H1 (cell line): ENCODE measurements around the gene GDPD4. TPM values are rescaled to one million over a fixed set of nuclear protein-coding genes. Genes with fewer than 3 reads are reported as not detected.

Experiments used
- CHD7 ChIP-seq: fragments of 300-600 bp; sonication (generic); IDR thresholded peaks from 2 replicates; pipeline ENCODE4 v1.7.1; 2012; ENCODE audit warnings: low read length, moderate library complexity, mild to moderate bottlenecking, inconsistent platforms; ENCODE audit not compliant: insufficient replicate concordance
- CTBP2 ChIP-seq: IDR thresholded peaks from 2 replicates; pipeline ENCODE4 v1.7.0; 2011; ENCODE audit warnings: borderline replicate concordance, mild to moderate bottlenecking, moderate library complexity, mixed read lengths, low read length; ENCODE audit not compliant: insufficient read depth, insufficient read length
- KDM4A ChIP-seq: IDR thresholded peaks from one replicate; pipeline ENCODE4 v1.7.1; 2012; ENCODE audit warnings: low read depth, mild to moderate bottlenecking, moderate library complexity, low read length, inconsistent platforms; ENCODE audit not compliant: severe bottlenecking
- NRF1 ChIP-seq: IDR thresholded peaks from 2 replicates; pipeline ENCODE4 v1.6.1; 2011; ENCODE audit warnings: mild to moderate bottlenecking, low read depth, low read length, improper control_type of control experiment
- polyA plus RNA-seq, 7 experiments: library from polyadenylated mRNA; depleted of rRNA in 3 of 7; stranded (reverse) in 5 of 7; unstranded in 2 of 7; fragments of >200 nt in 5 of 7; fragments of 200-250 nt in 2 of 7; gene quantifications; 1 replicate in 5 of 7; 2 replicates in 1 of 7; 4 replicates in 1 of 7; pipeline versions ENCODE4 v1.2.1 to v1.2.3, GENCODE V29; 2011 to 2013; ENCODE audit warnings: missing spikeins in 2 of 7, mixed read lengths in 2 of 7
- total RNA-seq: library from RNA; stranded (reverse); fragmentation: NEBNext Ultra II Directional; extraction: Animal tissue kit (Norgen Biotek cat#: 25700); gene quantifications from 2 replicates; pipeline ENCODE4 v1.2.1, GENCODE V29; 2021

GDPD4 gene
- total and polyA plus RNA-seq, 2 of the 8 experiments (the other 6 are each of a cell fraction or from before 2014, with no cell fraction given) = not detected

- TF ChIP-seq CHD7 (no peak), KDM4A (no peak), CTBP2 (no peak), NRF1 (no peak)
Measured at GRCh38 chr11:77303328-77303727, 1.8 kb upstream of the GDPD4 start (continued).
